ENCODE results near the gene MTMR12. TPM values are rescaled to one million over a fixed set of nuclear protein-coding genes. Genes with fewer than 3 reads are reported as not detected.

MTMR12 gene
- total and polyA plus RNA-seq, 2 of the 13 experiments (the other 11 are each of a cell fraction or from before 2014, with no cell fraction given): 23.4 to 36.6 TPM

- TF ChIP-seq ATF3 (CRISPR knock-in tag; IDR thresholded peaks at IDR 0.05): no peak
- no peak for TF ChIP-seq ZNF337 (CRISPR knock-in tag; IDR thresholded peaks at IDR 0.05; ENCODE audit: borderline replicate concordance, low read depth)
- TF ChIP-seq PBX2 (CRISPR knock-in tag; IDR thresholded peaks at IDR 0.05): peak; percentile 14; the same call in 1 of the 2 replicates
- no peak for TF ChIP-seq THYN1 (CRISPR knock-in tag; IDR thresholded peaks at IDR 0.05; ENCODE audit: borderline replicate concordance, low read depth)
- no peak for TF ChIP-seq ZSCAN22 (CRISPR knock-in tag; IDR thresholded peaks at IDR 0.05)
- TF ChIP-seq AGO1 (IDR thresholded peaks at IDR 0.05; ENCODE audit: low read depth, low read length, poor library complexity, severe bottlenecking): no peak
- no peak for TF ChIP-seq ZFP1 (CRISPR knock-in tag; IDR thresholded peaks at IDR 0.05)
- no peak for TF ChIP-seq GFI1 (CRISPR knock-in tag; IDR thresholded peaks at IDR 0.05; ENCODE audit: borderline replicate concordance)
- TF ChIP-seq, protein P1, sequence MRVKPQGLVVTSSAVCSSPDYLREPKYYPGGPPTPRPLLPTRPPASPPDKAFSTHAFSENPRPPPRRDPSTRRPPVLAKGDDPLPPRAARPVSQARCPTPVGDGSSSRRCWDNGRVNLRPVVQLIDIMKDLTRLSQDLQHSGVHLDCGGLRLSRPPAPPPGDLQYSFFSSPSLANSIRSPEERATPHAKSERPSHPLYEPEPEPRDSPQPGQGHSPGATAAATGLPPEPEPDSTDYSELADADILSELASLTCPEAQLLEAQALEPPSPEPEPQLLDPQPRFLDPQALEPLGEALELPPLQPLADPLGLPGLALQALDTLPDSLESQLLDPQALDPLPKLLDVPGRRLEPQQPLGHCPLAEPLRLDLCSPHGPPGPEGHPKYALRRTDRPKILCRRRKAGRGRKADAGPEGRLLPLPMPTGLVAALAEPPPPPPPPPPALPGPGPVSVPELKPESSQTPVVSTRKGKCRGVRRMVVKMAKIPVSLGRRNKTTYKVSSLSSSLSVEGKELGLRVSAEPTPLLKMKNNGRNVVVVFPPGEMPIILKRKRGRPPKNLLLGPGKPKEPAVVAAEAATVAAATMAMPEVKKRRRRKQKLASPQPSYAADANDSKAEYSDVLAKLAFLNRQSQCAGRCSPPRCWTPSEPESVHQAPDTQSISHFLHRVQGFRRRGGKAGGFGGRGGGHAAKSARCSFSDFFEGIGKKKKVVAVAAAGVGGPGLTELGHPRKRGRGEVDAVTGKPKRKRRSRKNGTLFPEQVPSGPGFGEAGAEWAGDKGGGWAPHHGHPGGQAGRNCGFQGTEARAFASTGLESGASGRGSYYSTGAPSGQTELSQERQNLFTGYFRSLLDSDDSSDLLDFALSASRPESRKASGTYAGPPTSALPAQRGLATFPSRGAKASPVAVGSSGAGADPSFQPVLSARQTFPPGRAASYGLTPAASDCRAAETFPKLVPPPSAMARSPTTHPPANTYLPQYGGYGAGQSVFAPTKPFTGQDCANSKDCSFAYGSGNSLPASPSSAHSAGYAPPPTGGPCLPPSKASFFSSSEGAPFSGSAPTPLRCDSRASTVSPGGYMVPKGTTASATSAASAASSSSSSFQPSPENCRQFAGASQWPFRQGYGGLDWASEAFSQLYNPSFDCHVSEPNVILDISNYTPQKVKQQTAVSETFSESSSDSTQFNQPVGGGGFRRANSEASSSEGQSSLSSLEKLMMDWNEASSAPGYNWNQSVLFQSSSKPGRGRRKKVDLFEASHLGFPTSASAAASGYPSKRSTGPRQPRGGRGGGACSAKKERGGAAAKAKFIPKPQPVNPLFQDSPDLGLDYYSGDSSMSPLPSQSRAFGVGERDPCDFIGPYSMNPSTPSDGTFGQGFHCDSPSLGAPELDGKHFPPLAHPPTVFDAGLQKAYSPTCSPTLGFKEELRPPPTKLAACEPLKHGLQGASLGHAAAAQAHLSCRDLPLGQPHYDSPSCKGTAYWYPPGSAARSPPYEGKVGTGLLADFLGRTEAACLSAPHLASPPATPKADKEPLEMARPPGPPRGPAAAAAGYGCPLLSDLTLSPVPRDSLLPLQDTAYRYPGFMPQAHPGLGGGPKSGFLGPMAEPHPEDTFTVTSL (CRISPR knock-in tag; IDR thresholded peaks at IDR 0.05; ENCODE audit: borderline replicate concordance): no peak
- TF ChIP-seq, protein P2, sequence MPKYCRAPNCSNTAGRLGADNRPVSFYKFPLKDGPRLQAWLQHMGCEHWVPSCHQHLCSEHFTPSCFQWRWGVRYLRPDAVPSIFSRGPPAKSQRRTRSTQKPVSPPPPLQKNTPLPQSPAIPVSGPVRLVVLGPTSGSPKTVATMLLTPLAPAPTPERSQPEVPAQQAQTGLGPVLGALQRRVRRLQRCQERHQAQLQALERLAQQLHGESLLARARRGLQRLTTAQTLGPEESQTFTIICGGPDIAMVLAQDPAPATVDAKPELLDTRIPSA (CRISPR knock-in tag; IDR thresholded peaks at IDR 0.05; ENCODE audit: borderline replicate concordance): no peak
- TF ChIP-seq SOX5 (CRISPR knock-in tag; IDR thresholded peaks at IDR 0.05; ENCODE audit: borderline replicate concordance): no peak
- TF ChIP-seq RFX3 (CRISPR knock-in tag; IDR thresholded peaks at IDR 0.05): no peak
- TF ChIP-seq ZNF800 (CRISPR knock-in tag; IDR thresholded peaks at IDR 0.05): no peak
- TF ChIP-seq UBTF (CRISPR knock-in tag; IDR thresholded peaks at IDR 0.05): no peak; the same call in 1 of the 2 replicates
- no peak for TF ChIP-seq IRF1 (CRISPR knock-in tag; IDR thresholded peaks at IDR 0.05; ENCODE audit: low read depth)
These were observed 80.1 kb downstream of the MTMR12 start (continued) for GRCh38 chr5:32232441-32233219.

All from HepG2 (cell line).